ENCODE results near the gene GNAQ. TPM values are rescaled to one million over a fixed set of nuclear protein-coding genes. Genes with fewer than 3 reads are reported as not detected.

GNAQ gene
- total RNA-seq, 4 donors from 2014 or later, result 35.4 to 95.7 (median 52.3) TPM

GRCh38 chr9:77915744-77916143, 115.9 kb downstream of the GNAQ start:
- no peaks in the 10 kb centered on the region for H3K36me3 ChIP-seq
- no peak for DNase-seq
- H3K4me1 ChIP-seq, result no peaks in the 10 kb centered on the region
- no peaks in the 10 kb centered on the region for H3K9me3 ChIP-seq
- H3K27me3 ChIP-seq, result no peaks in the 10 kb centered on the region
- intact Hi-C loops (cut with DNase I; ENCODE audit: low total_unique reads), result no loop called here
- TF ChIP-seq CTCF (IDR thresholded peaks at IDR 0.05), result no peak
- TF ChIP-seq POLR2A (IDR thresholded peaks at IDR 0.05), result no peak
- no peak overlapping the region for H3K4me3 ChIP-seq
- peak overlapping the region; percentile 3 to 6 for H3K27ac ChIP-seq

DNA sequence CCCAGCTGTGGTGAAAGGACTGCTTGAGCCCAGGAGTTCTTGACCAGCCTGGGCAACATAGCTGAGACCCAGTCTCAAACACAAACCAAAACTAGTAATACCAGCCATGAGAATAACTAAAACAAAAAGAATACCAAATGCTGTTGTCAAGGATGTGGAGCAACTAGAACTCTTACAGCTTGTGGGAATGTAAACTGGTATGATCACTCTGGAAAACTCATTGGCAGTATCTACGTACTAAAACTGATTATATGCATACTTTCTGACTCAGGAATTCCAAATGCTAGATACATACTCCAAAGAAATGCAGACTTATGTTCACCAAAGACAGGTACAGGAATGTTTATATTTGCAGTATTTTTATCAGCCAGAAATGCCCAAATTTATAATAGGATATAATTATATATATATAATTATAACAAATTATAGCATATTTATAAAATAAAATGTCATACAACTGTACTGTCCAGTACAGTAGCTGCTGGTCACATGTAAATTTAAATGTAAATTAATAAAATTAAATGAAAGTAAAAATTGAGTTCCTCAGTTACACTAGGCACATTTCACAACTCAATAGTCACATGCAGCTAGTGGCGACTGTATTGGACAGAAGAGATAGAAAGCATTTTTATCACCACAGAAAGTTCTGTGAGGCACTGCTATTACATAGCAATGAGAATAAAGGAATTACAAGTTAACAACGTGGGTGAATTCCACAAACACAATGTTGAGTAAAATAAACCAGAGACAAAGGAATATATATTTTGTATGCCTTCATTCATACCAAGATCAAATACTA, 118.5 kb downstream of the GNAQ start:
- no peaks in the 10 kb centered on the region for H3K27me3 ChIP-seq
- no peaks in the 10 kb centered on the region for H3K9me3 ChIP-seq
- intact Hi-C loops (cut with DNase I; ENCODE audit: low total_unique reads), result no loop called here
- TF ChIP-seq CTCF (IDR thresholded peaks at IDR 0.05) (no peak), POLR2A (IDR thresholded peaks at IDR 0.05) (no peak)
- no peak overlapping the region for H3K27ac ChIP-seq
- no peaks in the 10 kb centered on the region for H3K4me1 ChIP-seq
- H3K4me3 ChIP-seq, result no peak overlapping the region
- H3K36me3 ChIP-seq, result no peaks in the 10 kb centered on the region
- DNase-seq, result no peak

- TF ChIP-seq CTCF (IDR thresholded peaks at IDR 0.05) (no peak), POLR2A (IDR thresholded peaks at IDR 0.05) (no peak)
- Histone ChIP-seq H3K27me3 (no peaks in the 10 kb centered on the region), H3K4me3 (no peak overlapping the region), H3K4me1 (no peaks in the 10 kb centered on the region), H3K27ac (no peak overlapping the region), H3K36me3 (no peaks in the 10 kb centered on the region), H3K9me3 (no peaks in the 10 kb centered on the region)
- no peak for DNase-seq
- intact Hi-C loops (cut with DNase I; ENCODE audit: low total_unique reads), result no loop called here
Measured at GRCh38 chr9:77911928-77912327, 119.7 kb downstream of the GNAQ start.

DNA sequence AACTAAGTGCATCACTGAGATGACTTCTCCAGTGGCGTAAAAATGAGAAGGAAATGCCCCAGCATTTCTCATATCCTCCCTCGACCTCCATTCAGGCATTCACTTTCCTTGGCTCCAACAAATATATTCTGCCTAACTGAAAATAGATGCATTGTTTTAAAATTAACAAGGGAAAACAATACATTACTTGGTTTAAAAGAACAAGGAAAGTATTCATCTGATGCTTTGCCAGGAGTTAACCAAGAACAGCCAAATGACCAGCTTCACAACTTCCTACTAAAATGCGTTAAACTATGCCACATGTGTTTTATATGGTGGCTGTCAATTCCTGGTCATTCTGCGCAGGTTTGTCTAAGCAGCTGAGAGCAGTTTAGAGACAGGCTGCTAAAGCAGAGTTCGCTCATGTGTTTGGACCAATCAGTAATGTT, 121.4 kb downstream of the GNAQ start:
- H3K4me1 ChIP-seq, result no peaks in the 10 kb centered on the region
- no peaks in the 10 kb centered on the region for H3K36me3 ChIP-seq
- no peak overlapping the region for H3K4me3 ChIP-seq
- DNase-seq, result no peak
- intact Hi-C loops (cut with DNase I; ENCODE audit: low total_unique reads), result no loop called here
- TF ChIP-seq POLR2A (IDR thresholded peaks at IDR 0.05) (no peak), CTCF (IDR thresholded peaks at IDR 0.05) (no peak)
- no peaks in the 10 kb centered on the region for H3K27me3 ChIP-seq
- H3K27ac ChIP-seq, result no peak overlapping the region
- no peaks in the 10 kb centered on the region for H3K9me3 ChIP-seq

DNA sequence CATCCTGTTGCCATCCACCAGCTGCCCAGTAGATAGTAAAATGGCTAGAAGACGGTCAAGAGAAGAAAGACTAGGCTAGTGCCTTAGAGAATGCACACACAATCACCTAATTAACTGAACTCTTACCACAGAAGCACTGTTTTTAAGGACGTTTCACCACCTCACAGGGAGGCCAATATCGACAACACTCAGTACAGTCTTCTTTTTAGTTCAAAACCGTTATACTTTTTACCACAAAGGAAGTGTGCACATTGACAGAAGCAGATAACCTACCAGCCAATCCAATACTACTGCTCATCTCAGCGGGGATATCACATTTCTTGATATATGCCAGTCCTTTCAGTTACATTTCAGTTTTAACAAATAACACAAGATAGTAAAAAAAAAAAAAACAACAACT, 122.3 kb downstream of the GNAQ start:
- no peaks in the 10 kb centered on the region for H3K36me3 ChIP-seq
- H3K27ac ChIP-seq, result no peak overlapping the region
- no peak for DNase-seq
- intact Hi-C loops (cut with DNase I; ENCODE audit: low total_unique reads), result no loop called here
- H3K4me3 ChIP-seq, result no peak overlapping the region
- H3K4me1 ChIP-seq, result no peaks in the 10 kb centered on the region
- H3K9me3 ChIP-seq, result no peaks in the 10 kb centered on the region
- no peak for TF ChIP-seq POLR2A (IDR thresholded peaks at IDR 0.05)
- TF ChIP-seq CTCF (IDR thresholded peaks at IDR 0.05), result no peak
- no peaks in the 10 kb centered on the region for H3K27me3 ChIP-seq
